HepG2 (cell line): ENCODE measurements around the gene SFI1. TPM values are rescaled to one million over a fixed set of nuclear protein-coding genes. Genes with fewer than 3 reads are reported as not detected.

Experiments used
- ARID4A ChIP-seq: sonication (generic); formaldehyde crosslinking; IDR thresholded peaks from 2 replicates; pipeline ENCODE4 v1.5.0; 2020; ENCODE audit warnings: mild to moderate bottlenecking, missing genetic modification reagents, borderline replicate concordance
- CCDC6 ChIP-seq: sonication (generic); formaldehyde crosslinking; IDR thresholded peaks from 2 replicates; pipeline ENCODE4 v1.8.1; 2022; ENCODE audit warnings: mild to moderate bottlenecking, missing genetic modification reagents, moderate library complexity
- HMGA1 ChIP-seq: sonication (generic); formaldehyde crosslinking; conservative IDR thresholded peaks from 2 replicates; pipeline ENCODE4 v1.4.0; 2020; ENCODE audit warnings: missing genetic modification reagents
- KDM4B ChIP-seq: sonication (generic); formaldehyde crosslinking; IDR thresholded peaks from 2 replicates; pipeline ENCODE4 v1.4.0; 2020; ENCODE audit warnings: missing genetic modification reagents
- YEATS2 ChIP-seq: sonication (generic); formaldehyde crosslinking; IDR thresholded peaks from 2 replicates; pipeline ENCODE4 v1.4.0; 2020; ENCODE audit warnings: missing genetic modification reagents, borderline replicate concordance
- ZBTB14 ChIP-seq: sonication (generic); formaldehyde crosslinking; IDR thresholded peaks from 2 replicates; pipeline ENCODE4 v1.4.0; 2020; ENCODE audit warnings: missing genetic modification reagents
- ZFX ChIP-seq: sonication (generic); formaldehyde crosslinking; IDR thresholded peaks from 2 replicates; pipeline ENCODE4 v1.4.0; 2020; ENCODE audit warnings: mild to moderate bottlenecking, low read depth, missing genetic modification reagents, moderate library complexity
- ZNF652 ChIP-seq: IDR thresholded peaks from 2 replicates; pipeline ENCODE4 v1.6.1; 2016; ENCODE audit warnings: low read depth, borderline replicate concordance
- polyA plus RNA-seq, 8 experiments: library from polyadenylated mRNA; depleted of rRNA in 3 of 8; stranded (reverse) in 7 of 8; unstranded in 1 of 8; fragments of >200 nt; fragmentation: Illumina TruSeq in 4 of 8; extraction: Trizol in 4 of 8; gene quantifications; 2 replicates each; pipeline versions ENCODE4 v1.2.1 to v1.2.3, GENCODE V29; 2011 to 2016; ENCODE audit warnings: low read depth in 4 of 8, missing spikeins in 1 of 8, mixed read lengths in 1 of 8; ENCODE audit not compliant: insufficient read depth in 1 of 8
- total RNA-seq, 5 experiments: library from RNA; depleted of rRNA; stranded (reverse); fragments of >200 nt; fragmentation: Illumina TruSeq; extraction: Trizol; gene quantifications; 2 replicates each; pipeline ENCODE4 v1.2.3, GENCODE V29; 2016; ENCODE audit warnings: low read depth in 1 of 5

The SFI1 gene
- total and polyA plus RNA-seq, 2 of the 13 experiments (the other 11 are each of a cell fraction or from before 2014, with no cell fraction given), result 20.5 to 40.1 TPM

GRCh38 chr22:31635638-31636306 lies 139.4 kb downstream of the SFI1 start (continued):
- TF ChIP-seq ARID4A (CRISPR knock-in tag) (no peak), YEATS2 (no peak), ZBTB14 (CRISPR knock-in tag) (no peak), CCDC6 (CRISPR knock-in tag) (no peak), HMGA1 (CRISPR knock-in tag) (no peak), KDM4B (no peak), ZFX (CRISPR knock-in tag) (no peak), ZNF652 (CRISPR knock-in tag) (no peak)
- TF ChIP-seq, all 625 proteins: peak for 0
